Fibroblast of skin of back (primary cell): ENCODE measurements around the gene PSMB3.

Experiments used
- DNase-seq: peaks from one replicate; pipeline ENCODE4 v3.0.0-alpha.2; 2013

PSMB3 gene

DNA sequence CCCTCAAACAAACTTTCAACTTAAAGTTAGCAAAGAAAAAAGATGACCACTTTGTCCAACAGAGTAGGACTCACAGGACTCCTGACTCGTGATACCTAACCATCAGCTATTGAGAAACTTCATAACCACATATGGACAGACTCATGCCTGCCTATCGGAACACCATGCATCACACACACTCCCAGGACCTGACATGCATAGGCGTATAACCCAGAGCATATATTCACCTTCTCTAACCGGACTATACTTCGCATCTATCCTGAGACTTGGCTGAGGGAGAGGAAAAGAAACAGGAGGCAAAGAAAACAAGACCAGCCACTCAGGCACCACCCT, 44.6 kb downstream of the PSMB3 start:
- DNase-seq = no peak

DNA sequence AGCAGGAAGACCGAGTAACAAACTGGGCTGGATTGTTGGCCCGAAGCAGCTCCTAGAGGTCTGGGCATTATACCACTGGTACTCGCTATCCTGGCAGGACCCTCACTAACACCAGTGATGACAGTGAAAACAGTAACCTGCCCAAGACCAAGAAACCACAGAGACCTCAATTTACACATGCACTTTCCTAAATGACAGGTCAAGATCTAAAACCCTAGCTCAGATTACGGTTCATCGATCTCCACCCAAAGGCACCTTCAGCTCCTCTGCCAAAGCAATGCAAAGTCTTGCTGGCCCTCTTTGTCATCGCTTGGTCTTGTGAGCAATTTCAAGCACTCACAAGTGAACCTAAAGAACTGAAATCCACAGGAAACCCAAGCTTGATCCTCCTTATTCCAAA, 45.3 kb downstream of the PSMB3 start:
- DNase-seq = no peak

DNA sequence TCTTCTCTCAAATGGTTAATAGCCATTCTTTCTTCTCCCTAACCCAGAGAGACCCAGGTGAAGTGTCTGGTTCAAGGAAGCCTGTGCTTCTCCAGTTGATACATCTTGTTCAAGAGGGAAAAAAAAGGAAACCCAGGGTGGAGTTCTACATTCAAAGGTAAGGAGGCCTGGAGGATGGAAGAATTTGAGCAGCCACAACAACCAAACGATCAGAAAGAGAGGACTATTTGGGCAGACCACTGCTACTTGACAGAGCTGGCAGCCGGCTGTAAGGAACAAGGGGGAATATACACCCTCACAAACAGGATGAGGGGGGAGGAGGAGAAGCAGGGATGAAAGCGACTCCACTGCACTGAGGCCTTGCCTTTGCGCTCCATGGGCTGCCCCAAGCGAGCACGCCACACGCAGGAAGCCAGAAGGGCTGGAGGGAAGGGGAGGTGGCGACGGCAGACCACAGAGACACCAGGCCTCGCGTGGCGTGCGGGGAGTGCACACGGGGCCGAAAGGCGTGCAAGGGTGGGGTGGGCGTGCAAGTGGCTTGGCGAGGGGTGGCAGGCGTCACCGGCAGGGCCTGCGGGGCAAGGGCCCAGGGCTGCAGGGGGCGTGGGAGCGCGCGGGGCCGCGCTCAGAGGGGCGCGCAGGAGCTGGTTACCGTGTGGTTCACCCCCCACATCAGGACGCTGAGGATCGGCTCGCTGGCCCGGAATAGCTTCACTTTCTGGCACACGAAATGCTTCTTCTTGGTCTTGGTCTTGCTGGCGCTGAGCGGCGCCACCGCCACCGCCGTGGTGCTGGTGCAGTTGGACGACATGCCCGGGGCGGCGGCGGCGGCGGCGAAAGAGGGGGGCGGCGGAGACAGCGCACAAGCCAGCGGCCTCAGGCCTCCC, 46.3 kb downstream of the PSMB3 start:
- peak; percentile 54 for DNase-seq

DNA sequence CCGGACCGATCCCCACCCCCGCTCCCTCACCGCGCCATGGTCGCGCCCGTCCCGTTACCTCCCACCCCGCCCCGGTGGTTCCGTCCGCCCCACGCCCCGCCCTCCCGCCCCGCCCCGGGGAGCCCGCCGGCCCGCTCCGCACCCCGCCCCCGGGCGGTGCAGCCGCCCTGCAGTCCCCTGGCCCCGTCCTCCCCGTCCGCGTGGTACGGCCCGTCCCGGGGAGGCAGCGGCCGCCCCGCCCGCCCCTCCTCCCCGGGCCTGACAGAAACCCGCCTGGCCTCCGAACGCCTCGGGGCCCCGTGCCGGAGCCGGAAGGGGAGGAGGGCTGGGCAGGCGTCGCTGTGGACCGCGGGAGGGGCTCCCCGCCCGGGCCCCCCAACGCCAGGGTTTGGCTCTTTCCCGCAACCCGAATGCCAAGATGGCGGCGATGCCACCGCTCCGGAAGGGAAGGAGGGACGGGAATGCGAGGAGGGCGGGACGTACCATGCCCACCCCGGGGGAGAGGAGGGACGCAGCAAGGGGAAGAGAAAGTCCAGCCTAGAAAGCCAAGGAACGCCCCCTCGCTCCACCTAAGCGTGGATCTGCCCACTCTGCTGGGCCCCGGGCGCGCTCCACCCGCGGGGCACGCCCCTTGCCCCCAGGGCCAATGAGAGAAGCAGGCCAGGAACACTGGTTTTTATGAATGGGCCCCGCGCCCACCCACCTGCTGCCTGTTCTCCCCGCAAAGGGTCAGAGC, 47.1 kb downstream of the PSMB3 start, which contains the start of gene PIP4K2B:
PIP4K2B (minus strand) TSS at position 56 of the 736 bp plus-strand sequence. CDS start 132 bp downstream, outside the sequence.
- peak; percentile 98 for DNase-seq

DNA sequence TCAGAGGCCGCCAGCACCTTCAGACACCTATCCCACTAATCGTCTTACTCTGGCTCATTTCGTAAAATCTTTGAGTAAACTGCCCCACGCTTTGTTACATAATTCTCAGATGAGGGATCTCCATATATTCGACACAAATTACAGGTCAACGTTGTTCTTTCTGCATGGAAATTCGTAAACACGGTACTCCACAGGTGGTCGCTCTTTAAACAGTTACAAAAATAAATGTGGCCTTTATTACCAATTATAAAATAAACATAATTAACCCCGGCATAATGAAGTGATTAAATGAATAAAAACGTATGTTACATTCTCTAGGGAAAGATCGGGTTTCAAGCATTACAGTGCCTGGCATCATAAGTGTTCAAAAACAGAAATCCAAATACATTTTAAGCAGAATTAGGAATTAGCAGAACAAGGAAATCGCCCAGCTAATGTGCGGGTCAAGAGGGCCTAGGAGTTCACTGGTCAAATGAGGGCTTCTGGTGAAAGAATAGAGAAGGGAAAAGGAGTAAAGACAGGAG, 47.8 kb downstream of the PSMB3 start:
- no peak for DNase-seq

DNA sequence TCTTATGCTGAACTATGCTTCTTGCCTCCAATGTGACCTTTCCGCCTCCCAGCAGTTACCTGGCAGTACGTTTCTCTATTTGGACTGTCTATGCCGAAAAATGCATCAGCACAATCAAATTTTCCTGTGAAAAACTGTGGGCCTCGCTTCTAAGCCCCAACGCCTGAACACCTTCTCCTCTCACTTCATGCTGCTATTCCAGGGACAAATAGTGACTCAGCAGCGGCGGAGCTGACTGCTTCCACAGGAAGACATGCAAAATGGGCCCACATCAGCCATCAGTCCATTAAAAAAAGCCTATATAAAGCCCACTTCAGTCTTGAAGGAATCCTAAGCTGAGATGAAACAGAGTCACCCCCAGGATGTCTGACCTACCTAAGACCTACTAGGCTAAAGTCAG, 57.3 kb downstream of the PSMB3 start:
- DNase-seq = no peak
